Esophagus squamous epithelium (tissue), 4 donors: ENCODE results near the gene EDAR.

ENCODE experiments used
- CTCF ChIP-seq, 6 experiments: fragments of 450-650 bp in 4 of 6; fragments of 200-600 bp in 2 of 6; sonication (generic) in 2 of 6; IDR thresholded peaks; one replicate each; pipeline ENCODE4 v1.5.1; 2016 to 2019; ENCODE audit warnings: antibody characterized with exemption in 6 of 6, mild to moderate bottlenecking in 4 of 6, moderate library complexity in 4 of 6
- POLR2A ChIP-seq, 4 donors: fragments of 450-650 bp; IDR thresholded peaks; one replicate each; pipeline ENCODE4 v1.6.1; 2017; ENCODE audit warnings: antibody characterized with exemption in 4 of 4, mild to moderate bottlenecking in 4 of 4, moderate library complexity in 3 of 4

- TF ChIP-seq CTCF (IDR thresholded peaks at IDR 0.05) (no peak), POLR2A (IDR thresholded peaks at IDR 0.05) (no peak)
Measured at GRCh38 chr2:108963057-108963456, 26.0 kb downstream of the EDAR start.
